H9 (cell line): Measurements from ENCODE around the gene DNASE1L2. TPM values are rescaled to one million over a fixed set of nuclear protein-coding genes. Genes with fewer than 3 reads are reported as not detected.

ENCODE experiments used
- DNase-seq: peaks from one replicate; pipeline ENCODE4 v3.0.0-alpha.2; 2017
- H2AFZ ChIP-seq: one replicate; pipeline ENCODE4 v1.6.1; 2013; ENCODE audit warnings: mild to moderate bottlenecking, low read length, control low read depth, moderate library complexity
- H2AK5ac ChIP-seq: 2 replicates; pipeline ENCODE4 v1.6.1; 2013; ENCODE audit warnings: low read length, control low read depth, mixed read lengths; ENCODE audit not compliant: insufficient read length
- H2BK120ac ChIP-seq: one replicate; pipeline ENCODE4 v1.6.1; 2013; ENCODE audit warnings: low read depth, mild to moderate bottlenecking, low read length, control low read depth, inconsistent platforms; ENCODE audit not compliant: poor library complexity, severe bottlenecking
- H2BK12ac ChIP-seq: 2 replicates; pipeline ENCODE4 v1.6.1; 2013; ENCODE audit warnings: low read length, control low read depth, mixed read lengths, low read depth; ENCODE audit not compliant: insufficient read length
- H2BK15ac ChIP-seq: 2 replicates; pipeline ENCODE4 v1.6.1; 2013; ENCODE audit warnings: low read depth, low read length, control low read depth
- H2BK20ac ChIP-seq: one replicate; pipeline ENCODE4 v1.6.1; 2013; ENCODE audit warnings: low read depth, mild to moderate bottlenecking, low read length, control low read depth, inconsistent platforms; ENCODE audit not compliant: poor library complexity, severe bottlenecking
- H2BK5ac ChIP-seq: 2 replicates; pipeline ENCODE4 v1.6.1; 2013; ENCODE audit warnings: low read length, control low read depth, mixed read lengths; ENCODE audit not compliant: insufficient read length
- H3K14ac ChIP-seq: 2 replicates; pipeline ENCODE4 v1.6.1; 2013; ENCODE audit warnings: low read length, control low read depth; ENCODE audit not compliant: insufficient read depth
- H3K18ac ChIP-seq: 2 replicates; pipeline ENCODE4 v1.6.1; 2013; ENCODE audit warnings: low read depth, mild to moderate bottlenecking, mixed read lengths, low read length, control low read depth; ENCODE audit not compliant: insufficient read length
- H3K23ac ChIP-seq: 2 replicates; pipeline ENCODE4 v1.6.1; 2013; ENCODE audit warnings: low read length, control low read depth, mixed read lengths, low read depth; ENCODE audit not compliant: insufficient read length
- H3K23me2 ChIP-seq: 2 replicates; pipeline ENCODE4 v1.6.1; 2013; ENCODE audit warnings: low read depth, mild to moderate bottlenecking, mixed read lengths, low read length, control low read depth; ENCODE audit not compliant: insufficient read length, poor library complexity, severe bottlenecking
- H3K27ac ChIP-seq: 2 replicates; pipeline ENCODE4 v1.5.1; 2013; ENCODE audit warnings: low read length, control low read depth, mixed read lengths, low read depth; ENCODE audit not compliant: insufficient read length
- H3K27me3 ChIP-seq: 2 replicates; pipeline ENCODE4 v1.6.1; 2013; ENCODE audit warnings: low read length, control low read depth, inconsistent platforms; ENCODE audit not compliant: insufficient read depth
- H3K4ac ChIP-seq: 2 replicates; pipeline ENCODE4 v1.6.1; 2013; ENCODE audit warnings: low read depth, mild to moderate bottlenecking, control low read depth, inconsistent platforms, low read length, moderate library complexity
- H3K4me1 ChIP-seq: 2 replicates; pipeline ENCODE4 v1.6.1; 2013; ENCODE audit warnings: low read length, control low read depth, inconsistent platforms; ENCODE audit not compliant: insufficient read depth
- H3K4me2 ChIP-seq: 2 replicates; pipeline ENCODE4 v1.6.1; 2013; ENCODE audit warnings: low read length, control low read depth, mixed read lengths; ENCODE audit not compliant: insufficient read length, insufficient read depth
- H3K56ac ChIP-seq: 2 replicates; pipeline ENCODE4 v1.6.1; 2013; ENCODE audit warnings: low read depth, mild to moderate bottlenecking, mixed read lengths, low read length, control low read depth; ENCODE audit not compliant: insufficient read length
- H3K79me1 ChIP-seq: 2 replicates; pipeline ENCODE4 v1.6.1; 2013; ENCODE audit warnings: low read depth, mild to moderate bottlenecking, moderate library complexity, low read length, control low read depth, inconsistent platforms; ENCODE audit not compliant: insufficient read depth, poor library complexity, severe bottlenecking
- H3K79me2 ChIP-seq: 2 replicates; pipeline ENCODE4 v1.6.1; 2013; ENCODE audit warnings: low read length, control low read depth, inconsistent platforms; ENCODE audit not compliant: insufficient read depth
- H3K9ac ChIP-seq: 2 replicates; pipeline ENCODE4 v1.6.1; 2013; ENCODE audit warnings: low read length, control low read depth, mixed read lengths; ENCODE audit not compliant: insufficient read length; ENCODE audit errors: extremely low read depth
- H3K9me3 ChIP-seq: one replicate; pipeline ENCODE4 v1.6.1; 2013; ENCODE audit warnings: low read depth, low read length, inconsistent platforms; ENCODE audit not compliant: control insufficient read depth
- H3T11ph ChIP-seq: one replicate; pipeline ENCODE4 v1.6.1; 2013; ENCODE audit warnings: mild to moderate bottlenecking, low read length, control low read depth, inconsistent platforms
- H4K20me1 ChIP-seq: one replicate; pipeline ENCODE4 v1.6.1; 2013; ENCODE audit not compliant: control insufficient read depth, insufficient read length, insufficient read depth
- H4K5ac ChIP-seq: 2 replicates; pipeline ENCODE4 v1.6.1; 2013; ENCODE audit warnings: low read depth, mild to moderate bottlenecking, mixed read lengths, low read length, control low read depth; ENCODE audit not compliant: insufficient read length
- H4K8ac ChIP-seq: replicated peaks from 2 replicates; pipeline ENCODE4 v1.6.1; 2013; ENCODE audit warnings: low read length, control low read depth, mixed read lengths, low read depth; ENCODE audit not compliant: insufficient read length
- H4K91ac ChIP-seq: 2 replicates; pipeline ENCODE4 v1.6.1; 2013; ENCODE audit warnings: low read depth, mild to moderate bottlenecking, moderate library complexity, mixed read lengths, low read length, control low read depth; ENCODE audit not compliant: insufficient read length
- H3K27ac Mint-ChIP-seq, 3 experiments: 2 replicates in 2 of 3; 3 replicates in 1 of 3; pipeline ENCODE4 v1.8.0; 2020 to 2021; ENCODE audit warnings: mixed read lengths in 3 of 3, mild to moderate bottlenecking in 1 of 3, moderate library complexity in 1 of 3
- H3K27me3 Mint-ChIP-seq: 2 replicates; pipeline ENCODE4 v1.8.0; 2021; ENCODE audit warnings: low read depth, mild to moderate bottlenecking, moderate library complexity, mixed read lengths
- H3K36me3 Mint-ChIP-seq, 3 experiments: 2 replicates in 2 of 3; 3 replicates in 1 of 3; pipeline ENCODE4 v1.8.0; 2020 to 2021; ENCODE audit warnings: low read depth in 3 of 3, mixed read lengths in 3 of 3; ENCODE audit not compliant: insufficient read depth in 1 of 3
- H3K4me1 Mint-ChIP-seq, 2 experiments: 2 replicates each; pipeline ENCODE4 v1.8.0; 2020; ENCODE audit warnings: mixed read lengths in 2 of 2
- H3K4me3 Mint-ChIP-seq, 2 experiments: 2 replicates in 1 of 2; 3 replicates in 1 of 2; pipeline ENCODE4 v1.8.0; 2020 to 2021; ENCODE audit warnings: mild to moderate bottlenecking in 2 of 2, mixed read lengths in 2 of 2, moderate library complexity in 1 of 2
- H3K9me3 Mint-ChIP-seq, 2 experiments: 2 replicates in 1 of 2; 3 replicates in 1 of 2; pipeline ENCODE4 v1.8.0; 2020; ENCODE audit warnings: mild to moderate bottlenecking in 2 of 2, mixed read lengths in 2 of 2, moderate library complexity in 1 of 2
- CTCF ChIP-seq: fragments of 200-600 bp; sonication (generic); conservative IDR thresholded peaks from 3 replicates; pipeline ENCODE4 v1.8.0; 2021; ENCODE audit warnings: antibody characterized with exemption, mild to moderate bottlenecking
- WGBS: extraction: QIAGEN DNeasy Blood & Tissue Kit; methylation state at CpG from one replicate; pipeline ENCODE4 v1.1.7; 2013; ENCODE audit warnings: missing lambda C conversion rate, low lambda C conversion rate, mixed read lengths; ENCODE audit not compliant: insufficient read length; ENCODE audit errors: extremely low coverage; 5-methylcytosine and 5-hydroxymethylcytosine counted together
- total RNA-seq: library from RNA; stranded (reverse); gene quantifications from 2 replicates; pipeline ENCODE4 v1.2.1, GENCODE V29; 2021

DNASE1L2 gene
- total RNA-seq, 1 experiment from 2014 or later, result 2.5 TPM

- DNase-seq, result no peak
- peaks cover 18 to 71% (median 48%) of the 10 kb centered on the region in 3 experiments; a peak in 6 of 7 replicates for H3K36me3 Mint-ChIP-seq
- no peaks in the 10 kb centered on the region for H3K23me2 ChIP-seq
- no peak overlapping the region for H2AK5ac ChIP-seq
- peaks cover 0 to 3% of the 10 kb centered on the region in 2 experiments; a peak in 1 of 4 replicates for H3K4me1 Mint-ChIP-seq
- H3K18ac ChIP-seq, result no peak overlapping the region
- no peak for TF ChIP-seq CTCF
- no peak overlapping the region for H2BK5ac ChIP-seq
- H4K5ac ChIP-seq, result no peak overlapping the region
- H3K79me2 ChIP-seq, result no peaks in the 10 kb centered on the region
- no peak overlapping the region for H3K4me3 Mint-ChIP-seq
- peak overlapping the region in 1 of 3 experiments; percentile 44; a peak in 1 of 7 replicates for H3K27ac Mint-ChIP-seq
- H3K27me3 ChIP-seq, result no peaks in the 10 kb centered on the region
- no peak overlapping the region for H3K23ac ChIP-seq
- H3K9me3 Mint-ChIP-seq, result no peaks in the 10 kb centered on the region; a peak in 1 of 5 replicates
- H3K79me1 ChIP-seq, result no peaks in the 10 kb centered on the region
- no peak overlapping the region for H2AFZ ChIP-seq
- WGBS, result no CpG with 5 or more reads among the region's 11 CpGs
- no peak overlapping the region for H3K9ac ChIP-seq
- no peak overlapping the region for H4K91ac ChIP-seq
- H3K9me3 ChIP-seq, result no peaks in the 10 kb centered on the region
- H3K56ac ChIP-seq, result no peak overlapping the region
- no peak overlapping the region for H4K8ac ChIP-seq
- H2BK20ac ChIP-seq, result no peak overlapping the region
- no peak overlapping the region for H3T11ph ChIP-seq
- H2BK15ac ChIP-seq, result no peak overlapping the region
- H3K14ac ChIP-seq, result no peak overlapping the region
- no peaks in the 10 kb centered on the region for H3K4me1 ChIP-seq
- no peak overlapping the region for H3K27ac ChIP-seq
- H2BK120ac ChIP-seq, result no peak overlapping the region
- no peaks in the 10 kb centered on the region for H3K27me3 Mint-ChIP-seq
- H2BK12ac ChIP-seq, result no peak overlapping the region
- no peaks in the 10 kb centered on the region for H4K20me1 ChIP-seq
- H3K4me2 ChIP-seq, result no peak overlapping the region
- no peak overlapping the region for H3K4ac ChIP-seq
Observed at GRCh38 chr16:2243781-2244180, 7.5 kb downstream of the DNASE1L2 start.
